ENCODE measurements around the gene KLF13.

KLF13 gene

DNA sequence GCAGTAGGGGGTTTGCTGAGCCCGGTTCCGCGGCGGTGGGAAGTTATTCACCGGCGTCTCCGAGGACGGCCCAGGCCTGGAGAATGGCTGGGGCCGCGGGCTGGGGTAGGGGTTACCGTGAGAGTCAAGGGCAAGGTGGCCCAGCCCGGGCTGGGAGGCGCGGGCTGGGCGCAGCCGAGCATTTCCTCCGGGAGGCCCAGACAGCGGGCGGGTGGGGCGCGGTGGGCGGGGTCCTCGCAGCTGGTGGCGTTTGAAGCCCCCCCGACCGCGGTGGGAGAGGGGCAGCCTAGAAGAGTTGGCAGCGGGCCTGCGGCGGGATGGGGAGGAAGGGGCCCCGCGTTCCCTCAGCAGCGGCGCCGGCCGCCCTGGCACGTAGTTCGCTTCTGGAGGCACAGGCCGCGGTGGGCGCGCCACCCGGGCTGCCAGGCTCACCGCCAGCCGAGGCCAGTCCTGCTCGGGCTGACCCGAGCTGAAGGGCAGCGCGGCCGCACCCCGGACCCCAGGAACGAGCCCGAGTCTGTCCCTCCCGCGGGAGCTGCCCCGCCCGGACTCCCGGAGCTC is 960 bp upstream of the KLF13 start:
- H3K27ac ChIP-seq: peak overlapping the region; percentile 81
- TF ChIP-seq ZFX (IDR thresholded peaks at IDR 0.05) (peak; percentile 71), CTCF (conservative IDR thresholded peaks at IDR 0.05) (no peak)

DNA sequence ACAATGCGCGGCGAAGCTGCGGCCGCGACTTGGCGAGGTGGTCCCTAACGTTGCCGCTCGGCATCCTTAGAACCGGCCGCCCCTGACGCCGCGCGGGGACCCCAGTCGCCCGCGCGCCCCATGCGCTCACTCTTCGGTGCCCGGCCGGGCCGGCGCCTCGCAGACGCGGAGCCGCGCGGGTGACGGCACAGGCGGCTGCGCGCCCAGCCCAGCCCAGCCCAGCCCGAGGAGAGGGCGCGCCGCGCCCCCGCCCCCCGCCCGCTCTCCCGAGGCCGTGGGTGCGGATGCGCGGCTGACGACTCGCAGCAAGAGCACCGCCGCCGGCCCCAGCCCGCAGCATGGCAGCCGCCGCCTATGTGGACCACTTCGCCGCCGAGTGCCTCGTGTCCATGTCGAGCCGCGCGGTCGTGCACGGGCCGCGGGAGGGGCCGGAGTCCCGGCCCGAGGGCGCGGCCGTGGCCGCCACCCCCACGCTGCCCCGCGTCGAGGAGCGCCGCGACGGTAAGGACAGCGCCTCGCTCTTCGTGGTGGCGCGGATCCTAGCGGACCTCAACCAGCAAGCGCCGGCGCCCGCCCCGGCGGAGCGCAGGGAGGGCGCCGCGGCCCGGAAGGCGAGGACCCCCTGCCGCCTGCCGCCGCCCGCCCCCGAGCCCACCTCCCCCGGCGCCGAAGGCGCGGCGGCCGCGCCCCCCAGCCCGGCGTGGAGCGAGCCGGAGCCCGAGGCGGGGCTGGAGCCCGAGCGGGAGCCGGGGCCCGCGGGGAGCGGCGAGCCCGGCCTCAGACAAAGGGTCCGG is 437 bp downstream of the KLF13 start:
- no peak for TF ChIP-seq ZFX (IDR thresholded peaks at IDR 0.05)
- TF ChIP-seq CTCF (conservative IDR thresholded peaks at IDR 0.05): no peak
- peak overlapping the region; percentile 81 for H3K27ac ChIP-seq

DNA sequence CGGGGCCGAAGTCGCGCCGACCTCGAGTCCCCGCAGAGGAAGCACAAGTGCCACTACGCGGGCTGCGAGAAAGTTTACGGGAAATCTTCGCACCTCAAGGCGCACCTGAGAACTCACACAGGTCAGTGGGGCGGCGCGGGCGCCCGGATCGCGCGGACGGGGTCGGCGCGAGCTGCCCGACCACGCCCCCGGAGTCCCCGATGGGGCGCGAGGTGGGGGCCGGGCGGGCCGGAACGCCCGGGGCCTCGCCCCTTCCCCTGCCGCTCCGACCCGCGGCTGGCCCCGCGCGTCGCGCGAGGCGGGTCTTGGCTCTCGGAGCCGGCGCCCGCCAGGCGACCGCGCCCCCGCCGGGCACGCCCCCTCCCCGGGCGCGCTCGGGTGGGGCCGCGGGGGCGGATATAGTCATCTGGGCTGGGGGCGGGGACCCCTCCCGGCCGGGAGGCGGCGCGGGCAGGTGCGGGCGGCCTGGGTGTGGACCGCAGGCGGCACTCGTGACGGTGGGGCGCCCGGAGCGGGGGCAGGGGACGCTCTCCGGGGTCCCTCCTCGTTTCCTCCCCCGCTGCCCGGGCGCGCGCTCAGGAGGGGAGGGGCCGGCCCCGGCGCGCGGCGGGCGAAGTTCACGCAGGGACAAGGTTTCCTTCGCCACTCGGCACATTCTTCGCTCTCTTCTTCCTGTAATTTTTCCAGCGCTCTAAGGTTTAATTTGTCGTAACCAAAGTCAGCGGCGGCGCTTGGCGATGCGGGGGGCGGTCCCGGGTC is 1.2 kb downstream of the KLF13 start:
- TF ChIP-seq ZFX (IDR thresholded peaks at IDR 0.05): no peak
- TF ChIP-seq CTCF (conservative IDR thresholded peaks at IDR 0.05): no peak
- H3K27ac ChIP-seq: peak overlapping the region; percentile 81

DNA sequence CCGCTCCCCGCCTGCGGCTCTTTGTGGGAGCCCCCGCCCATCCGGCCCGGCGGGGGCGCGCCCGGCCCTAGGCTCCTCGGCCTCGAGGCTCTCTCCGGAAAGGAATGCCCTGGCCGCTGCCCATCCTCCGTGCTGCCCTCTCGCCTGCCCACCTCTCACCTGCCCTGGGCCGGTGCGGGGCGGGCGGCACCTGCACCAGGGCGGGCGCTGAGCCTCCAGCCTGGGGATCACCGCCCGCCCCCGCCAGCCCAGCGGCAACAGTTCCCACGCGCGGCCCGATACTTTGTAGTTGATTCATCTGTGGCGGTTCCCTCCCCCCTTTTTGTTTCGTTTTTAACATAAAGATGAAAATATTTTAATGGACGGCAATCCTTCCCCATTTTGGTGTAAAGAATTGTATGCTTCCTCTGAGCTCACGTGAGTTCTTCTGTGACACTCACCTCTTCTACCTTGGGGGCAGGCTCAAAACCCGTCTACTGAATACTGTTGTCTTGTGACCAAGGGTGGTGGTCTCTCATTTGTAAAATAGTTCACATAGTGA is 1.9 kb downstream of the KLF13 start:
- peak overlapping the region; percentile 81 for H3K27ac ChIP-seq
- TF ChIP-seq ZFX (IDR thresholded peaks at IDR 0.05): no peak
- TF ChIP-seq CTCF (conservative IDR thresholded peaks at IDR 0.05): no peak

- TF ChIP-seq ZFX (IDR thresholded peaks at IDR 0.05): no peak
- TF ChIP-seq CTCF (conservative IDR thresholded peaks at IDR 0.05): no peak
- H3K27ac ChIP-seq: peak overlapping the region; percentile 81
Observed at GRCh38 chr15:31328969-31329639, 2.5 kb downstream of the KLF13 start.

DNA sequence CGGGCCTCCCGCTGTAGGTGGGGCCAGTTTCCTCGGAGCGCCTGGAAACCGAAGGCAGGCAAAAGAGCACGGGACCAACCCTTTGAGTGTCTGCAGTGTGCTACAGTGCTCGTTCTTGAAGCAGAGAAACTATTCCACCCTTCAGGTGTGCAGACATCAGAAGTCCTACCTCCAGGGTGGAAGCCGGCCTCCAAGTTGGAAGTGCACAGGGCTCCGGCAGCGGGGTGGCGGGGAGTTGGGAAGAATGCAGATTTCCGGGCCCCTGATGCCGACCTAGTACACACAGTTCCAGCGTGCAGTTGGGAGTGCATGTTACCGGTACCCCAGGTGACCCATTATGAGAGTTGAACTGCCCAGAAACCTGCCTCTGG is 3.0 kb downstream of the KLF13 start:
- TF ChIP-seq CTCF (conservative IDR thresholded peaks at IDR 0.05) (no peak), ZFX (IDR thresholded peaks at IDR 0.05) (no peak)
- peak overlapping the region; percentile 3; the same call in 1 of the 2 replicates for H3K27ac ChIP-seq
